ENCODE measurements around the gene ADARB2. TPM values are rescaled to one million over a fixed set of nuclear protein-coding genes. Genes with fewer than 3 reads are reported as not detected.

Gene ADARB2
- polyA plus RNA-seq, 6 donors from 2014 or later: 0.10 to 0.12 TPM; not detected in 4

DNA sequence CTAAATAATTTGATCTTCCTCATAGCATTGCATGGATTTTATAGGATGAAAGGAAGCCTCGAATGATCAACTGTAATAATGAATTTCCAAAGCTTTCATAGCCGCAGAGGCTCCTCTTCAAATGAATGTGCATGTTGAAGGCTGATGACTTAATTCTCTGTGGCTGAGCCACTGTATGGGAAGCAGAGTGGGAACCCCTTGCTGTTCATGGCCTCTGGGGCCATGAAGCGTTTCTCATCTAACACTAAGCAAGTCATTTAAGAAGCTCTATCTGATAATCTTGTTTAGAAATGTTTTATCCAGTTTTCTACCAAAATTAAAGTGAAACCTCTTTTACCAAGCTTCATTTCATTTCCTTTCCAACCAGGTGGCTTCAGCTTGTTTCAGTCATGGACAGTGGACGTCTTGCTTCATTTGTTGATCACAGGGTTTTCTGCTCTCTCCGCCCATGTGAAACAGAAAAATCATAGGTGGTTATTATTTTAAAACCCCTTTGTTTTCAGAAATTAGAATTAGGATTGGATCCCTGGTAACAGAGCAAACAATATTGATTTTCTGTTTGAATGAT lies 10.3 kb upstream of the ADARB2 start:
- H3K36me3 Mint-ChIP-seq: peaks cover 16 to 25% of the 10 kb centered on the region in 2 donors
- ATAC-seq (ENCODE audit: low read depth in 2 of 2) (no peak), DNase-seq (no peak)
- peaks cover 0 to 4% (median 0%) of the 10 kb centered on the region in 3 donors for H3K4me1 Mint-ChIP-seq
- H3K27me3 Mint-ChIP-seq: peaks cover 52 to 64% (median 59%) of the 10 kb centered on the region in 3 donors
- no peak overlapping the region for H3K4me3 Mint-ChIP-seq
- H3K9me3 Mint-ChIP-seq: peaks cover 14 to 34% (median 28%) of the 10 kb centered on the region in 7 donors
- no peak overlapping the region for H3K27ac Mint-ChIP-seq

DNA sequence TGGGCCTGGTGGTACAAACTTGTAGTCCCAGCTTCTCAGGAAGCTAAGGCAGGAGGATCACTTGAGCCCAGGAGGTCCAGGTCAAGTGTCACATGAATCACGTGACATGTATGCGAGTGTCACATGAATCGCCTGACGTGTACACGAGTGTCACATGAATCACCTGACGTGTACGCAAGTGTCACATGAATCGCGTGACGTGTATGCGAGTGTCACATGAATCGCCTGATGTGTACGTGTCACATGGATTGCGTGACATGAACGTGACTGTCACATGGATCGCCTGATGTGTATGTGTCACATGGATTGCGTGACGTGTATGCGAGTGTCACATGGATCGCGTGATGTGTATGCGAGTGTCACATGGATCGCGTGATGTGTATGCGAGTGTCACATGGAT lies 9.5 kb upstream of the ADARB2 start:
- peaks cover 16 to 25% of the 10 kb centered on the region in 2 donors for H3K36me3 Mint-ChIP-seq
- ATAC-seq (ENCODE audit: low read depth in 2 of 2) (no peak), DNase-seq (no peak)
- H3K27ac Mint-ChIP-seq: no peak overlapping the region
- peaks cover 14 to 34% (median 28%) of the 10 kb centered on the region in 7 donors for H3K9me3 Mint-ChIP-seq
- peaks cover 0 to 4% (median 0%) of the 10 kb centered on the region in 3 donors for H3K4me1 Mint-ChIP-seq
- H3K27me3 Mint-ChIP-seq: peaks cover 47 to 64% (median 56%) of the 10 kb centered on the region in 3 donors
- no peak overlapping the region for H3K4me3 Mint-ChIP-seq

DNA sequence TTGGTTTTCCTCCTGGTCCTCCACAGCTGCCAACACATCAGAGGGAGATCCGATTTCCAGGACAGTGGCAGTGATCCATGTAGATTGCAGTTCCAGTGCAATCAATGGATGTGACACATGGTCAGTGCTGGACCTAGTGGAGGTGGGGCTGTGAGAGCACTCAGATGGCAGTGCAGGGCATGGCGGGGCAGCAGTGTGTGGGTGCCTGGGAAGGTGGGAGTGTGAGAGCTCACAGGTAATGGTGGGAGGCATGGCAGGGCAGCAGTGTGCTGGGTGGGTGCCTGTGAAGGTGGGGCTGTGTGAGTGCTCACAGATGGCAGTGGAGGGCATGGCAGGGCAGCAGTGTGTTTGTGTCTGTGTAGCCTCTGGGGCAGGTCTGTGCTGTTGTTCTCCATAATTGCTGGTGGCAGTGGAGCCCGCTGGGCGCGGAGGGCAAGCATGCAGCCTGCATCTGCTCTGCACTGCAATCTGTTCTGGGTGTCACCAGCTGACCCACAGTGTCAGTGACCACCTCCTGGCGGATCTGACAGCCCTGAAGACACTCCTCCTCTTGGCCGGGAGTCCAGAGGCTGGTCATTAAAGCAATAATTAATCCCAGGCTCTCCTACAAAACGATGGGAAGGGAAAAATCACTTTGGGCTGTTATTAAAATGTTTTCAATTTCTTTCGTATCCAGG lies 8.6 kb upstream of the ADARB2 start:
- ATAC-seq (ENCODE audit: low read depth in 2 of 2) (no peak), DNase-seq (no peak)
- Mint-ChIP-seq H3K4me1 (peaks cover 0 to 4% (median 0%) of the 10 kb centered on the region in 3 donors), H3K36me3 (peaks cover 13 to 20% of the 10 kb centered on the region in 2 donors), H3K27ac (no peak overlapping the region), H3K9me3 (peaks cover 9 to 27% (median 22%) of the 10 kb centered on the region in 7 donors), H3K4me3 (no peak overlapping the region), H3K27me3 (peaks cover 49 to 65% (median 58%) of the 10 kb centered on the region in 3 donors)

DNA sequence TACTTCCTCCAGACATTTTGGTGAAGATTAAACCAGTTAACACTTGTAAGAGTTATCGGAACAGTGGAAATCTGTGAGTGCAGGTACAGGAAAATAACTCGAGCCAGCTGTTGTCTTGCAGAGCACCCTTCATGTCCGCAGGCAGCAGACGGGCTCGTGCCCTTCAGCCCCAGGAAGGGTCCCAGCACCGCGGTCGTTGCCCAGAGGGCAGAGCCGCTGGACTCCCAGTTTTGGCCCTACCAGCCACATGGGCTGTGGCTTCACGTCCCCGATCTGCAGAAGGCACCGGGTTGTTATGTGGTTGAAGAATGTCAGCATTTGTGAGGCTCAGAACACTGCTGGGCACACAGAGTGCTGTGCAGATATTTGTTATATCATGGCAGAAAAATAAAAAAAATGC lies 7.2 kb upstream of the ADARB2 start:
- peaks cover 0 to 4% (median 0%) of the 10 kb centered on the region in 3 donors for H3K4me1 Mint-ChIP-seq
- no peak for ATAC-seq (ENCODE audit: low read depth in 2 of 2)
- peaks cover 7 to 14% of the 10 kb centered on the region in 2 donors for H3K36me3 Mint-ChIP-seq
- peaks cover 60 to 72% (median 63%) of the 10 kb centered on the region in 3 donors for H3K27me3 Mint-ChIP-seq
- no peak for DNase-seq
- peaks cover 2 to 16% (median 12%) of the 10 kb centered on the region in 7 donors for H3K9me3 Mint-ChIP-seq
- no peak overlapping the region for H3K4me3 Mint-ChIP-seq
- H3K27ac Mint-ChIP-seq: peak overlapping the region in 1 of 6 donors; percentile 33

DNA sequence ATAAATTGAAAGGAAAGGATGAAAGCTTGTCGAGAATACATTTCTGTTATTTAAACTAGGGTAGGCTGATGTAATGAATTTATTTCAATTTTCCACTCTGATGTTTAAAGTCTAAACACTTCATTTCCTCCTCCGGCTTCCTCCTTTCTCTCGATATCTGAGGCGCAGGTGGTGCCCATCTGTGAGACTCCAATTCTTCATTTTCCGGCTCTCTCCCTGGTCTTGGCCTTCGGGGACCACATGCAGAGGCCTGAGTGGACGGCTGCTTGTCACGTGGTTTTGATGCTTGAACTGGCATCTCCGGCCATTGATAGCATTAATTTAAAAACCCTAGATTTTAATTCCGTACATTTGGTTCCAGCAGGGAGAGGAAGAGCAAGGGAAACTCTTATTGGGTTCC lies 5.8 kb upstream of the ADARB2 start:
- H3K36me3 Mint-ChIP-seq: no peaks in the 10 kb centered on the region
- no peak overlapping the region for H3K27ac Mint-ChIP-seq
- H3K4me1 Mint-ChIP-seq: peaks cover 10 to 12% (median 11%) of the 10 kb centered on the region in 3 donors
- DNase-seq (no peak), ATAC-seq (ENCODE audit: low read depth in 2 of 2) (no peak)
- H3K9me3 Mint-ChIP-seq: peaks cover 0 to 3% (median 1%) of the 10 kb centered on the region in 7 donors
- H3K27me3 Mint-ChIP-seq: peaks cover 59 to 65% (median 65%) of the 10 kb centered on the region in 3 donors
- no peak overlapping the region for H3K4me3 Mint-ChIP-seq

DNA sequence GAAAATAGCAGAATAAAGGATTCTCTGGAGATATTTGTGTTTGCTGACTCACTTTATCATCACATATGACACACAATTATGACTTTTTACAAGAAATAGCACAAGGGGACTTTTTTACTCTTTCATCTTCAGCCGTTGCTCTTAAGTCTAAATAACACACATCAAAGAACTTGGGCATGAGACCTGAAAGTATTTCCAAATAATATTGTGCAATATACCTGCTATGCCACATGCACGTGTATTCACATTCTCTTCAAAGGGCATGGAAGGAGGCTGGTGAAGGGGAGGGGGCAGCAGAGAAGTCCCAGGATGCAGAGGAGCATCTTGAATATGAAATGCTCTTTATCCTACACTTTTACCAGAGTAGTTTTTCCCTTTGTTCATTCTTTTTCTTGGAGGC lies 4.1 kb upstream of the ADARB2 start:
- H3K4me1 Mint-ChIP-seq: peaks cover 16 to 25% (median 21%) of the 10 kb centered on the region in 3 donors
- no peak overlapping the region for H3K27ac Mint-ChIP-seq
- peaks cover 70 to 75% (median 75%) of the 10 kb centered on the region in 3 donors for H3K27me3 Mint-ChIP-seq
- ATAC-seq (ENCODE audit: low read depth in 2 of 2): no peak
- no peaks in the 10 kb centered on the region for H3K36me3 Mint-ChIP-seq
- no peak for DNase-seq
- H3K4me3 Mint-ChIP-seq: no peak overlapping the region
- peaks cover 0 to 3% (median 0%) of the 10 kb centered on the region in 7 donors for H3K9me3 Mint-ChIP-seq

DNA sequence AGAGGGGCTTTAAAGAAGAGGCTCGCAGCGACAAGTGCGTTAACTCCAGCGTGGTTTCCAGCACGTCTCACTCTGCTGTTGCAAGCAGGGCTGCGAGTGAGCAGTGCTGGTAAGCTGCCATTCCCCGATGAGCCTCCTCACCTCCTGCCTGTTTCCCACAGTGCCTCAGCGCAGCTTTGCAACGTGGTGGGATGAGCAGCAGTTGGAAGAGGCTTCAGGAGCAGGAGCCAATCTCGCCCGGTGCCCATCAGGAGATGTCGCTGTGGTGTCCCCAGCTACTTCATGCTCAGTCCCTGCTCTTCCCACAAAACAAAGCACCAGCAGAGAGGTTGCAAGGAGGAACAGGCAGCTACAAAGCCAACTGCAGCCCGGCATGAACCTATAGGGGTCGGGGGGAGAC lies 2.4 kb upstream of the ADARB2 start:
- H3K9me3 Mint-ChIP-seq: peaks cover 0 to 2% (median 0%) of the 10 kb centered on the region in 7 donors
- no peak for ATAC-seq (ENCODE audit: low read depth in 2 of 2)
- DNase-seq: no peak
- peaks cover 16 to 36% (median 34%) of the 10 kb centered on the region in 3 donors for H3K4me1 Mint-ChIP-seq
- H3K27me3 Mint-ChIP-seq: peaks cover 67 to 81% (median 80%) of the 10 kb centered on the region in 3 donors
- no peak overlapping the region for H3K27ac Mint-ChIP-seq
- no peak overlapping the region for H3K4me3 Mint-ChIP-seq
- peaks cover 0 to 6% of the 10 kb centered on the region in 2 donors for H3K36me3 Mint-ChIP-seq

DNA sequence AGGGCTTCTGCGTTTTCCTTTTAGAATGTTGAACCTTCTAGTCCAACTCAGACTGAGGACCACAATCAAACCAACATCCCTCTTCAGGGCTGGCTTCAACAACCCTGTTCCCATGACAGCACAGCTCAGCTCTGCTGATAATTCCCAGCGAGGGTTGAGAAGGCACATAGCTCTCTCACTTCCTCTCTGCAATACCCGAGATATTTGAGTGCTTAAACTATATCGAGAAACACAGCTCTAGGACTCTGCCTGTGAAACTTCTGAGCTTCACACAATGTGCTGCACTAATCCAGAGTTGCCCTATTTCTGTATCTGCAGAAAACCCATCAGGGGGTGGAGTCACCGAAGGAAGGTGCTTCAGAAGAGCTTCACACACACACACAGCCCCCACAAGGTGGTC lies 1.6 kb upstream of the ADARB2 start:
- peaks cover 0 to 6% of the 10 kb centered on the region in 2 donors for H3K36me3 Mint-ChIP-seq
- H3K27me3 Mint-ChIP-seq: peaks cover 72 to 82% (median 79%) of the 10 kb centered on the region in 3 donors
- H3K9me3 Mint-ChIP-seq: peaks cover 0 to 2% (median 0%) of the 10 kb centered on the region in 7 donors
- H3K4me1 Mint-ChIP-seq: peaks cover 16 to 36% (median 34%) of the 10 kb centered on the region in 3 donors
- H3K4me3 Mint-ChIP-seq: peak overlapping the region in 3 of 8 donors; percentile 10 to 50 (median 19)
- peak overlapping the region in 1 of 6 donors; percentile 12 for H3K27ac Mint-ChIP-seq
- ATAC-seq (ENCODE audit: low read depth in 2 of 2) (peak; percentile 77 to 79), DNase-seq (peak; percentile 38)

DNA sequence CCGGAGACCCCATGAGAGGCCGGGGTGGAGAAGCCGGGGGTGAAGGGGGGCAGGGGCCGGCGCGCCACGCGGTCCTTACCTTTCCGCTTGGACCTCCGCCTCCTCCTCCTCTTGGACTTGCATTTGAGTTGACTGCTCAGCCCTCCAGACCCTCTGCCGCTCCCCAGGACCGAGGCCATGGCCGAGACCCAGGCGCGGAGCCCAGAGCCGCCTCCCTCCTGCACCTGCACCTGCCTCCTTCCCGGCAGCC lies 428 bp downstream of the ADARB2 start:
- ATAC-seq (ENCODE audit: low read depth in 2 of 2): peak in 1 of 2 donors; percentile 11
- H3K9me3 Mint-ChIP-seq: no peaks in the 10 kb centered on the region

DNA sequence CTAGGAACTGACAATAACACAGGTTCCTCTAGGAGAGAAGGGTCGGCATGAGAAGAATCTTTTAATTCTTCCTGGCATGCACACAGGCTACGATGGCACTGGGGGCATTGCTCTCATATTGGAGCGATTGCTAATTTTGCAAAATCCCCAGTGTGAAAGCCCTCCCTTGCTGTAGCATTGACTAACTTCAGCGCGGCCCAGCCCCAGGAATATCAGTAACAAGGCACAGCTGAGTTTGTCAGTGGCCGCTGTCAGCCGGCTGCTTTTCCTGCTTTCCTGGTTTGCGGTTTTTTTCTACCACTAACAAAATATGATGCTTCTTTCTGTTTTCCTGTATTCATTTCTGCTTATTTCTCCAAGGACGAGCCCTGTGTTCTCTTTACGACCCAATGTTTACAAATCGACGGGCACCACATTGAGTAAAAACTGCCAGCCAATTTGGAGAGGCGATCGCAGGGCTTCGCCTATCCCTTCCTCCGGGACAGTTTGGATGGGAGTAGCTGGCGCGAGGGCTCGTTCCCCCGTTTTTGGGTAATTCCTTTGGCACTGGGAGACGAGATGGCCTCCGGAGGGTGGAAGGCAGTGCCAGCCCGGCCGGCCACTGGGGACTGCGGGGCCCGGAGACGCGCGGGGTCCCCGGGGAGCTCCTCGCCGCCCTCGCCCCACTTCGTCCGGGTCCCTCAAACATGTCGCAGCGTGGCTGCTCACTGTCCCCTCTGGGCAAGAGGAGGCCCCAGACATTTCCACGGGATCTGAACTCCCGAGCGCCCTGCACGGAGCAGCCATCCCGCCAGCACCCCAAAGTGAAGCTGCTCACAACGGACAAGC lies 967 bp downstream of the ADARB2 start:
- H3K4me3 Mint-ChIP-seq: peak overlapping the region; percentile 61 to 89 (median 78)
- peak overlapping the region in 1 of 6 donors; percentile 18 for H3K27ac Mint-ChIP-seq
- no peak for ATAC-seq (ENCODE audit: low read depth in 2 of 2)
- peaks cover 6 to 7% of the 10 kb centered on the region in 2 donors for H3K36me3 Mint-ChIP-seq
- peaks cover 19 to 36% (median 34%) of the 10 kb centered on the region in 3 donors for H3K4me1 Mint-ChIP-seq
- no peak for DNase-seq
- H3K27me3 Mint-ChIP-seq: peaks cover 75 to 76% (median 76%) of the 10 kb centered on the region in 3 donors
- H3K9me3 Mint-ChIP-seq: no peaks in the 10 kb centered on the region

More for the DNA sequence above, 428 bp downstream of the ADARB2 start:
- Mint-ChIP-seq H3K36me3 (peaks cover 6 to 7% of the 10 kb centered on the region in 2 donors), H3K4me1 (peaks cover 19 to 36% (median 34%) of the 10 kb centered on the region in 3 donors), H3K27me3 (peaks cover 75 to 77% (median 76%) of the 10 kb centered on the region in 3 donors), H3K27ac (peak overlapping the region in 1 of 6 donors; percentile 18), H3K4me3 (peak overlapping the region; percentile 66 to 88 (median 79))
- DNase-seq: no peak

DNA sequence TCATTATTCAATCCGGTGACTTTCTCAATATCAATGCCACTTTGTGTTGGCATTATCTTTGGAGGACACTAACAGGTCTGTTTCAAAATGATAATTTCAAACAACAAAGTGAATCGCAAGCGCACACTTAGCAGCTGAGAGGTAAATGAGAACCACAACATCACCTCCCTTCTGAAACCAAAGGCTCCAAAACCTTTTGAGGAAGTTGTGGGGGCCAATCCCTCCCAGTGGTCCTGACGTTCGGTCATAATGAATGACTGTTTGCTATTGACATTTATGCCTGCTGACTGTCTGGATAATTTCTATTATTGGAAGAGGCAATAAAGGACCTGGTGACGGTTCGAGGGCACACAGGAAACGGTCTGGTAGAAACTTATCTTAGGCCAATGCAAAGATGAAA lies 1.8 kb downstream of the ADARB2 start:
- H3K4me1 Mint-ChIP-seq: peaks cover 19 to 36% (median 34%) of the 10 kb centered on the region in 3 donors
- peak in 1 of 2 donors; percentile 24 for ATAC-seq (ENCODE audit: low read depth in 2 of 2)
- DNase-seq: no peak
- no peak overlapping the region for H3K27ac Mint-ChIP-seq
- H3K9me3 Mint-ChIP-seq: no peaks in the 10 kb centered on the region
- peaks cover 72 to 75% (median 74%) of the 10 kb centered on the region in 3 donors for H3K27me3 Mint-ChIP-seq
- peak overlapping the region in 5 of 8 donors; percentile 61 to 83 (median 69) for H3K4me3 Mint-ChIP-seq
- H3K36me3 Mint-ChIP-seq: peaks cover 6 to 7% of the 10 kb centered on the region in 2 donors

DNA sequence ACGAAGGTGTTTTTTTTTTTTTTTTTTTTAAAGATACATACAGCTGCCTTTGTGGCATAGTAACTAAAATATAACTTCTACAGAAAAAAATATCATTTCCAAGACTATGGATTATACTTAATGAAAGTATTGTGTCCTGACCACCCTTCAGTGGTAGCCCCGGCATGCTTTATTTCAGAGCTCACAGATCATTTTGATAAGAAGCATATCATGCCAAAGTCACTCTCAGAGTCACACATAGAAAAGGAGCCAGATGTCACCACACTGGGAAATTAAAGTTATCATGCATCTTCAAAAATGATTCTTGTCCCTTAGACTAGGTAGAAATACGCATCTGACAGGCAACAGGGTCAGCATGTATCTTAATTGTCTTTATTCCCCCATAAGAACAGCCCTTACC lies 3.0 kb downstream of the ADARB2 start:
- Mint-ChIP-seq H3K9me3 (no peaks in the 10 kb centered on the region), H3K27me3 (peaks cover 76 to 77% (median 77%) of the 10 kb centered on the region in 3 donors), H3K4me3 (no peak overlapping the region), H3K4me1 (peaks cover 19 to 35% (median 33%) of the 10 kb centered on the region in 3 donors), H3K36me3 (peaks cover 6 to 7% of the 10 kb centered on the region in 2 donors), H3K27ac (no peak overlapping the region)
- no peak for ATAC-seq (ENCODE audit: low read depth in 2 of 2)
- no peak for DNase-seq

DNA sequence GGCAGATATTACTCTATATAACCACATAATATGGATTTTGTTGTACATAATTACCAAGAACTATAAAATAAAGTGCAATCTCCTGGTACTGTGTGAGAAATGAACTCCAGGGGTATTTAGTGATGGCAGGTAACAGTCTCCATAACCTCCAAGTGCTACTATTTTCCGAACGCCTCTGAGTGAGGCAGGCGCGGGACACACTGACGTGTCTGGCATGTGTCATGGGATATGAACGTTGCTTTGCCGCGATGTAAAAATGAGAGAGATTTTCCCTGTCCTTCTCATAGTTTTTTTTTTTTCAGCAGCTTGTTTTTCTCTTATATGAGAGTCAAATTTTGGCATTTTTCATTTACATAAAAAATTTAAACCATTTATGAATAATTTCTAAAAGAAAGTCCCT lies 3.6 kb downstream of the ADARB2 start:
- peaks cover 15 to 29% (median 27%) of the 10 kb centered on the region in 3 donors for H3K4me1 Mint-ChIP-seq
- DNase-seq: no peak
- H3K4me3 Mint-ChIP-seq: no peak overlapping the region
- H3K36me3 Mint-ChIP-seq: peaks cover 6 to 7% of the 10 kb centered on the region in 2 donors
- H3K27me3 Mint-ChIP-seq: peaks cover 73 to 74% (median 74%) of the 10 kb centered on the region in 3 donors
- no peaks in the 10 kb centered on the region for H3K9me3 Mint-ChIP-seq
- ATAC-seq (ENCODE audit: low read depth in 2 of 2): no peak
- H3K27ac Mint-ChIP-seq: no peak overlapping the region
